Lower lobe of right lung (tissue), 2 donors: ENCODE data around the gene DDX50. TPM values are rescaled to one million over a fixed set of nuclear protein-coding genes. Genes with fewer than 3 reads are reported as not detected.

ENCODE experiments used
- ATAC-seq, 2 donors: fragments of 200-7000 bp; cut with Tn5 transposase; one replicate each; pipeline ENCODE4 v1.9.1; 2020 to 2022; ENCODE audit warnings: mild to moderate bottlenecking in 2 of 2, moderate library complexity in 2 of 2
- DNase-seq: peaks from one replicate; pipeline ENCODE4 v3.0.0-alpha.2; 2020
- H3K27ac ChIP-seq: fragments of 200-600 bp; one replicate; pipeline ENCODE4 v1.8.0; 2022
- H3K27me3 ChIP-seq: fragments of 200-600 bp; one replicate; pipeline ENCODE4 v1.8.0; 2022; ENCODE audit warnings: low read depth
- H3K36me3 ChIP-seq: fragments of 200-600 bp; one replicate; pipeline ENCODE4 v1.8.0; 2022; ENCODE audit warnings: mild to moderate bottlenecking
- H3K4me1 ChIP-seq: fragments of 200-600 bp; one replicate; pipeline ENCODE4 v1.8.0; 2022
- H3K4me3 ChIP-seq: fragments of 200-600 bp; one replicate; pipeline ENCODE4 v1.8.0; 2022; ENCODE audit warnings: mild to moderate bottlenecking
- H3K9me3 ChIP-seq: fragments of 200-600 bp; one replicate; pipeline ENCODE4 v1.8.0; 2022
- CTCF ChIP-seq: fragments of 200-600 bp; IDR thresholded peaks from one replicate; pipeline ENCODE4 v1.8.0; 2022; ENCODE audit warnings: antibody characterized with exemption, mild to moderate bottlenecking
- intact Hi-C: fragments of 100-400 bp; cut with DNase I; formaldehyde crosslinking; loops from one replicate; pipeline ENCODE4 v1.11.0; 2022
- total RNA-seq: library from RNA; stranded (reverse); fragmentation: NEBNext Ultra II Directional; extraction: Animal tissue kit (Norgen Biotek cat#: 25700); gene quantifications from one replicate; pipeline ENCODE4 v1.2.1, GENCODE V29; 2021
- donor health status: DM: no; HTN: yes; CAD: no; lungs with severe emphysema.

The DDX50 gene
- total RNA-seq, 1 donor from 2014 or later, result 29.3 TPM

- TF ChIP-seq CTCF, result no peak
- intact Hi-C loops, result no loop called here
- H3K36me3 ChIP-seq, result peaks cover 96% of the 10 kb centered on the region
- ATAC-seq, result no peak
- DNase-seq, result no peak
- no peaks in the 10 kb centered on the region for H3K4me1 ChIP-seq
- H3K9me3 ChIP-seq, result no peaks in the 10 kb centered on the region
- H3K27me3 ChIP-seq, result no peaks in the 10 kb centered on the region
- no peak overlapping the region for H3K27ac ChIP-seq
- no peak overlapping the region for H3K4me3 ChIP-seq
Observed at GRCh38 chr10:68981074-68981473, 80.0 kb downstream of the DDX50 start.

GRCh38 chr10:68982389-68982788 is 81.3 kb downstream of the DDX50 start:
- no peak for DNase-seq
- H3K36me3 ChIP-seq, result peaks cover 82% of the 10 kb centered on the region

GRCh38 chr10:68987611-68988010 is 86.5 kb downstream of the DDX50 start:
- H3K27ac ChIP-seq, result no peak overlapping the region
- no peak overlapping the region for H3K4me3 ChIP-seq
- ATAC-seq (no peak), DNase-seq (no peak)
- H3K36me3 ChIP-seq, result peaks cover 31% of the 10 kb centered on the region
- H3K27me3 ChIP-seq, result no peaks in the 10 kb centered on the region
- intact Hi-C loops, result no loop called here
- no peaks in the 10 kb centered on the region for H3K9me3 ChIP-seq
- peaks cover 36% of the 10 kb centered on the region for H3K4me1 ChIP-seq
- no peak for TF ChIP-seq CTCF

More at GRCh38 chr10:68982389-68982788, 81.3 kb downstream of the DDX50 start:
- Histone ChIP-seq H3K9me3 (no peaks in the 10 kb centered on the region), H3K4me3 (no peak overlapping the region), H3K27me3 (no peaks in the 10 kb centered on the region), H3K27ac (no peak overlapping the region), H3K4me1 (no peaks in the 10 kb centered on the region)
- ATAC-seq, result no peak
- intact Hi-C loops, result no loop called here
- TF ChIP-seq CTCF, result no peak

GRCh38 chr10:68988530-68989316 is 87.6 kb downstream of the DDX50 start, which contains the start of gene KIFBP:
Gene KIFBP (plus strand): TSS chr10:68988803. CDS start chr10:68988833, 30 bp downstream.
- intact Hi-C loops, result no loop called here
- Histone ChIP-seq H3K27ac (peak within 1 kb of the TSS; percentile 88), H3K36me3 (peaks cover 20% of the 10 kb centered on the region), H3K27me3 (no peaks in the 10 kb centered on the region), H3K9me3 (no peaks in the 10 kb centered on the region), H3K4me1 (peaks cover 47% of the 10 kb centered on the region), H3K4me3 (peak within 1 kb of the TSS; percentile 90)
- TF ChIP-seq CTCF, result peak; percentile 52
- peak; percentile 97 to 98 for ATAC-seq
- DNase-seq, result peak; percentile 95

- no peak for DNase-seq
- H3K4me3 ChIP-seq, result peak overlapping the region; percentile 90
- TF ChIP-seq CTCF, result no peak
- ATAC-seq, result peak in 1 of 2 donors; percentile 6
- peak overlapping the region; percentile 88 for H3K27ac ChIP-seq
- peaks cover 51% of the 10 kb centered on the region for H3K4me1 ChIP-seq
- H3K27me3 ChIP-seq, result no peaks in the 10 kb centered on the region
- no peaks in the 10 kb centered on the region for H3K9me3 ChIP-seq
- peaks cover 13% of the 10 kb centered on the region for H3K36me3 ChIP-seq
- intact Hi-C loops, result no loop called here
Observed at GRCh38 chr10:68989317-68989990, 88.3 kb downstream of the DDX50 start.
